Esophagus squamous epithelium (tissue), 4 donors: ENCODE results near the gene ZSCAN12.

Experiments used
- CTCF ChIP-seq, 6 experiments: fragments of 450-650 bp in 4 of 6; fragments of 200-600 bp in 2 of 6; sonication (generic) in 2 of 6; IDR thresholded peaks; one replicate each; pipeline ENCODE4 v1.5.1; 2016 to 2019; ENCODE audit warnings: antibody characterized with exemption in 6 of 6, mild to moderate bottlenecking in 4 of 6, moderate library complexity in 4 of 6
- POLR2A ChIP-seq, 4 donors: fragments of 450-650 bp; IDR thresholded peaks; one replicate each; pipeline ENCODE4 v1.6.1; 2017; ENCODE audit warnings: antibody characterized with exemption in 4 of 4, mild to moderate bottlenecking in 4 of 4, moderate library complexity in 3 of 4

DNA sequence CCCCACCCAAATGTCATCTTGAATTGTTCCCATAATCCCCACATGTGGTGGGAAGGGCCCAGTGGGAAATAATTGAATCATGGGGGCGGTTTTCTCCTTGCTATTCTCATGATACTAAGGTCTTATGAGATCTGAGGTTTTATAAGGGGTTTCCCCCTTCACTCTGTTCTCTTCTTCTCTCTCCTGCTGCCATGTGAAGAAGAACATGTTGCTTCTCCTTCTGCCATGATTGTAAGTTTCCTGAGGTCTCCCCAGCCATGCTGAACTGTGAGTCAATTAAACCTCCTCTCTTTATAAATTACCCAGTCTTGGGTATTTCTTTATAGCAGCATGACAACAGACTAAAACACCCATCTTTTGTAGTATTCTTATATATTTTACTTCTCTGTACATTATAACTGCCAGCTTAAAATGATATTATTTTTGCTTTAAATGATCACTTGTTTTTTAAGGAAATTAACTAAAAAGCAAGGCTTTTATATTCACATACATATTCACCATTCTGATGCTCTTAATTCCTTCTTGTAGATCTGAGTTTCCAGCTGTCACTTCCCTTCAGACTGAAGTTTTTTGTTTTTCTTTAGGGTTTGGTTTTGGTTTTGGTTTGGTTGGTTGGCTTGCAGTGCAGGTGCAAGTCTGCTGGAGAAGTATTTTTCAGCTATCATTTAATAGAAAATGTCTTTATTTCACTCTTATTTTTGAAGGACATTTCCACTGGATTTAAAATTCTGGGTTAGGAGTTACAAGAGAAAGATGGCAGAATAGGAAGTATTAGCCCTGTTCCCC lies 59.0 kb downstream of the ZSCAN12 start:
- TF ChIP-seq CTCF (IDR thresholded peaks at IDR 0.05) (no peak), POLR2A (IDR thresholded peaks at IDR 0.05) (no peak)
